Measurements from ENCODE around the gene EFCAB14. TPM values are rescaled to one million over a fixed set of nuclear protein-coding genes. Genes with fewer than 3 reads are reported as not detected.

EFCAB14 gene
- total RNA-seq, 1 donor from 2014 or later, result 105 TPM

Other genes starting within 250 kb of the EFCAB14 start
- gene DMBX1, start 229.3 kb downstream of the EFCAB14 start, total RNA-seq, result not detected in 2 replicates
- not detected in 2 replicates for gene KNCN, start 167.5 kb downstream of the EFCAB14 start, total RNA-seq
- gene MKNK1, start 114.8 kb downstream of the EFCAB14 start, total RNA-seq, result 17.7 and 20.0 TPM in 2 replicates
- 7.6 and 11.5 TPM in 2 replicates for gene MOB3C, start 102.3 kb downstream of the EFCAB14 start, total RNA-seq
- 36.8 and 49.9 TPM in 2 replicates for gene ATPAF1, start 50.8 kb downstream of the EFCAB14 start, total RNA-seq
- gene TEX38, start 47.3 kb downstream of the EFCAB14 start, total RNA-seq, result not detected in 2 replicates
- gene CYP4B1, start 79.9 kb upstream of the EFCAB14 start, total RNA-seq, result 3.2 and 3.5 TPM in 2 replicates
- gene CYP4A11, start 222.4 kb upstream of the EFCAB14 start, total RNA-seq, result not detected in 2 replicates